ENCODE data around the gene HSPB7. TPM values are rescaled to one million over a fixed set of nuclear protein-coding genes. Genes with fewer than 3 reads are reported as not detected.
"Not testable (repeated sequence)": the region's sequence is repeated elsewhere in the genome, so short reads cannot be mapped to it uniquely, and the experiment has no call there.

Gene HSPB7
- total RNA-seq, 1 donor from 2014 or later, result not detected

DNA sequence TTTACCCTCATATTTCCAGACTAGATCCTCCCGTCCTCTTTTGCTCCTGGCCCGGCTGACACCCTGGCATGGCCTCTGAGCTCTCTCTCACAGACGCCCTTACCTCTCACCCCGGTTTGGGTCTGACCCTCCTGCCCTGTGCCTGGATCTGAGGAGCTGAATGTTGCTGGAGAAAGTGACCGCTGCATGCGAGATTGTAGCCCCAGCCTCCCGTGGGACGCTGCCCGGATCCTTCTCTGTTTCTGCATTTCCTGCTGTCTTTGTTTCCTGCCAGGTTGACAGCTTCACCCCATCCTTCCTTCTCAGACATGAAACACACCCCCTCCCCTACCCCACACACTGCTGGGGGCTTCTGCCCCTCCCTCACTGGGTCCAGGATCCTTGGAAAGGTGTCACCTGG, 46.1 kb upstream of the HSPB7 start:
- H3K36me3 ChIP-seq (ENCODE audit: control insufficient read depth, insufficient read depth, low read length), result no peaks in the 10 kb centered on the region
- peaks cover 13% of the 10 kb centered on the region for H3K27me3 ChIP-seq (ENCODE audit: control insufficient read depth, insufficient read depth, low read length)
- H3K4me3 ChIP-seq (ENCODE audit: low read depth, low read length), result no peak overlapping the region
- DNase-seq (ENCODE audit: low read depth), result no peak
- no peak for TF ChIP-seq CTCF (IDR thresholded peaks at IDR 0.05; ENCODE audit: insufficient read depth, low read length, poor library complexity, severe bottlenecking)

GRCh38 chr1:16063226-16063829, 45.5 kb upstream of the HSPB7 start:
- Histone ChIP-seq H3K36me3 (ENCODE audit: control insufficient read depth, insufficient read depth, low read length) (no peaks in the 10 kb centered on the region), H3K27me3 (ENCODE audit: control insufficient read depth, insufficient read depth, low read length) (peaks cover 15% of the 10 kb centered on the region), H3K4me3 (ENCODE audit: low read depth, low read length) (no peak overlapping the region)
- no peak for DNase-seq (ENCODE audit: low read depth)
- no peak for TF ChIP-seq CTCF (IDR thresholded peaks at IDR 0.05; ENCODE audit: insufficient read depth, low read length, poor library complexity, severe bottlenecking)

DNA sequence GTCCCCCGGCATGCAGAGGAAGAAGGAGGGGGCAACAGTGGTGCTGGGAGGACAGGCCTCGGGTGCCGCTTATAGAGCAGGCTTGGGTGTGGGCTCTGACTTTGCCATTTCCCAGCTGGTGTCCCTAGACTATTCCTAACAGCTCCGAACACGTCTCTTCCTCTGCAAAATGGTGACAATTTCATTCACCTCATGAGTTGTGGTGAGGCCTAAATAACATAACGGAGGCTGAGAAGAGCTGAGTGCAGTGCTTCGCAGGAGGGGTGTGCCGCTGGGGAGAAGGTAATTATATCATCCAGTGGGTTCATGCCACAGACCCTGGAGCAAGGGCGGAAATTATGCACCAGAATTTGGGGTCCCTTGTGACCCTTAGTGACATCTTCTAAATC, 44.8 kb upstream of the HSPB7 start:
- H3K27me3 ChIP-seq (ENCODE audit: control insufficient read depth, insufficient read depth, low read length), result peaks cover 15% of the 10 kb centered on the region
- not testable (repeated sequence) for H3K4me3 ChIP-seq (ENCODE audit: low read depth, low read length); DNase-seq (ENCODE audit: low read depth); H3K36me3 ChIP-seq (ENCODE audit: control insufficient read depth, insufficient read depth, low read length)

- H3K4me3 ChIP-seq (ENCODE audit: low read depth, low read length); DNase-seq (ENCODE audit: low read depth); H3K36me3 ChIP-seq (ENCODE audit: control insufficient read depth, insufficient read depth, low read length): not testable (repeated sequence)
- H3K27me3 ChIP-seq (ENCODE audit: control insufficient read depth, insufficient read depth, low read length), result peaks cover 19% of the 10 kb centered on the region
Measured at GRCh38 chr1:16061989-16062686, 44.3 kb upstream of the HSPB7 start.

DNA sequence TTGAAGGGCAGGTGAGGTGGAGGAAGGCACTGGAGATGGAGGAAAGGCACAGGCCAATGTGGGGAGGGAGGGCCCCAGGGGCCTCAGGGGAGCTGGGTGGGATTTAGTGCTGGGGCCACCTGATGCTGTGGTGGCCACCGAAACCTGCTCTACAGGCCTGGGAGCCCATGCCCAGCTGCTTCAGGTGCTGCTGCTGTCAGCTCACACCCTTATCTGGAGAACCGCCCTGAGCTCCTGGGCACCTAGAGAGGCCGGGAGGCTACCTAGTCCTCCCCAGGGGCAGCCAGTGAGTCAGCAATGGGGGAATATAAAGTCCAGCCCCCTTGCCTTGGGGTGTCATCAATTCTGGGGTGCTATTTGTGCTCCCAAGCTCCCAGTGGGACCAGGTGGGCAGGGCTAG, 43.4 kb upstream of the HSPB7 start:
- TF ChIP-seq CTCF (IDR thresholded peaks at IDR 0.05; ENCODE audit: insufficient read depth, low read length, poor library complexity, severe bottlenecking), result no peak
- no peak for DNase-seq (ENCODE audit: low read depth)
- Histone ChIP-seq H3K4me3 (ENCODE audit: low read depth, low read length) (no peak overlapping the region), H3K36me3 (ENCODE audit: control insufficient read depth, insufficient read depth, low read length) (no peaks in the 10 kb centered on the region), H3K27me3 (ENCODE audit: control insufficient read depth, insufficient read depth, low read length) (peaks cover 20% of the 10 kb centered on the region)

GRCh38 chr1:16058394-16059120, 40.7 kb upstream of the HSPB7 start:
- not testable (repeated sequence) for H3K4me3 ChIP-seq (ENCODE audit: low read depth, low read length); DNase-seq (ENCODE audit: low read depth); H3K36me3 ChIP-seq (ENCODE audit: control insufficient read depth, insufficient read depth, low read length)
- H3K27me3 ChIP-seq (ENCODE audit: control insufficient read depth, insufficient read depth, low read length), result peaks cover 15% of the 10 kb centered on the region

GRCh38 chr1:16057314-16057915, 39.6 kb upstream of the HSPB7 start:
- DNase-seq (ENCODE audit: low read depth); H3K4me3 ChIP-seq (ENCODE audit: low read depth, low read length); H3K36me3 ChIP-seq (ENCODE audit: control insufficient read depth, insufficient read depth, low read length): not testable (repeated sequence)
- peaks cover 10% of the 10 kb centered on the region for H3K27me3 ChIP-seq (ENCODE audit: control insufficient read depth, insufficient read depth, low read length)

- H3K4me3 ChIP-seq (ENCODE audit: low read depth, low read length); H3K36me3 ChIP-seq (ENCODE audit: control insufficient read depth, insufficient read depth, low read length); DNase-seq (ENCODE audit: low read depth): not testable (repeated sequence)
- H3K27me3 ChIP-seq (ENCODE audit: control insufficient read depth, insufficient read depth, low read length), result peaks cover 10% of the 10 kb centered on the region
Measured at GRCh38 chr1:16056521-16056912, 38.7 kb upstream of the HSPB7 start.
